Ovary (tissue), 3 donors: Measurements from ENCODE around the gene CHST13.

Source experiments
- EP300 ChIP-seq: sonication (generic); formaldehyde crosslinking; IDR thresholded peaks from one replicate; pipeline ENCODE4 v1.6.1; 2017; ENCODE audit warnings: antibody characterized with exemption
- POLR2A ChIP-seq: fragments of 450-650 bp; IDR thresholded peaks from one replicate; pipeline ENCODE4 v1.6.1; 2017; ENCODE audit warnings: antibody characterized with exemption, mild to moderate bottlenecking, moderate library complexity
- TF ChIP-seq, protein P1 (sequence below), 3 donors: fragments of 450-650 bp in 2 of 3; fragments of 200-600 bp in 1 of 3; IDR thresholded peaks; one replicate each; pipeline versions ENCODE4 v1.5.1 to v1.8.0; 2016 to 2022; ENCODE audit warnings: antibody characterized with exemption in 3 of 3, mild to moderate bottlenecking in 1 of 3
- donor health status: DM: no; HTN: no; CAD: no.

DNA sequence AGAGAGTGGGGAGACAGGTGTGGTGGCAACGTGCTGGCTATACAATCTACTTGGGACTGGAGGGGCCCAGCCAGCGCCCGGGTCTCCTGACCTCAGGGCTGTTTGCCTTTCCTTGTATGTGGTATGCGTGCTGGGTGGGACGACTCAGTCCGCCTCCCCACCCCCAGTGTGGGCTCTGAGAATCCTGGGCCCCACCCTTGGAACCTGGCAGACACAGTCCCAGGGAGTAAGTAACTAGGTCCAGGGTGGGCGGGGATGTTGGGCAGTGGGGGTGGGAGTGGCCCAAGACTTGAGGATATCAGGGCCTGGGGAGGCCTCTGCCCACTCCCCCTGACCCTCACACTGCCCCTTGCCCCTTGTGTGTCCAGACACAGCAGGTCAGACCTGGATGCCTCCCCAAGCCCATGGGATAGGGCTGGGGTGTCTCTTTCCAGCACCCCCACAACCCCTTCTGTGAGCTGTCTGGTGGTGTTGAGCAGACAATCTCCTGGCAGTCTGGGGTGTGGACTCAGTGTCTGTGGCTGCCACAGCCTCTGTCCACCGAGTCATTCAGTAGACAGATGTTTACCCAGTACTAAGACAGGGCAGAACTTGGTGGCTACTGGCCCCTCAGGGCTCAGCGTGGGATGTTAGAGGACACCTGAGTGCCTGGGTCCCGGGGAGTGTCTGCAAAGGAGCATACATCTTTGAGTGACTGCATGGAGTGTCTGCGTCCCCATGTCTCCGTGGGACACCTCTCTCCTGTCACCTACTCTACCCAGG is 1.3 kb downstream of the CHST13 start:
- TF ChIP-seq, protein P1, sequence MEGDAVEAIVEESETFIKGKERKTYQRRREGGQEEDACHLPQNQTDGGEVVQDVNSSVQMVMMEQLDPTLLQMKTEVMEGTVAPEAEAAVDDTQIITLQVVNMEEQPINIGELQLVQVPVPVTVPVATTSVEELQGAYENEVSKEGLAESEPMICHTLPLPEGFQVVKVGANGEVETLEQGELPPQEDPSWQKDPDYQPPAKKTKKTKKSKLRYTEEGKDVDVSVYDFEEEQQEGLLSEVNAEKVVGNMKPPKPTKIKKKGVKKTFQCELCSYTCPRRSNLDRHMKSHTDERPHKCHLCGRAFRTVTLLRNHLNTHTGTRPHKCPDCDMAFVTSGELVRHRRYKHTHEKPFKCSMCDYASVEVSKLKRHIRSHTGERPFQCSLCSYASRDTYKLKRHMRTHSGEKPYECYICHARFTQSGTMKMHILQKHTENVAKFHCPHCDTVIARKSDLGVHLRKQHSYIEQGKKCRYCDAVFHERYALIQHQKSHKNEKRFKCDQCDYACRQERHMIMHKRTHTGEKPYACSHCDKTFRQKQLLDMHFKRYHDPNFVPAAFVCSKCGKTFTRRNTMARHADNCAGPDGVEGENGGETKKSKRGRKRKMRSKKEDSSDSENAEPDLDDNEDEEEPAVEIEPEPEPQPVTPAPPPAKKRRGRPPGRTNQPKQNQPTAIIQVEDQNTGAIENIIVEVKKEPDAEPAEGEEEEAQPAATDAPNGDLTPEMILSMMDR (IDR thresholded peaks at IDR 0.05) = no peak
- no peak for TF ChIP-seq POLR2A
- TF ChIP-seq EP300 = no peak
